HG03066 (cell line): ENCODE measurements around the gene SLC39A3.

ENCODE experiments used
- ATAC-seq: cut with Tn5 transposase; IDR thresholded peaks from one replicate; pipeline ENCODE4 v1.9.1; 2021; ENCODE audit warnings: low read depth; ENCODE audit not compliant: unreplicated experiment

The SLC39A3 gene

DNA sequence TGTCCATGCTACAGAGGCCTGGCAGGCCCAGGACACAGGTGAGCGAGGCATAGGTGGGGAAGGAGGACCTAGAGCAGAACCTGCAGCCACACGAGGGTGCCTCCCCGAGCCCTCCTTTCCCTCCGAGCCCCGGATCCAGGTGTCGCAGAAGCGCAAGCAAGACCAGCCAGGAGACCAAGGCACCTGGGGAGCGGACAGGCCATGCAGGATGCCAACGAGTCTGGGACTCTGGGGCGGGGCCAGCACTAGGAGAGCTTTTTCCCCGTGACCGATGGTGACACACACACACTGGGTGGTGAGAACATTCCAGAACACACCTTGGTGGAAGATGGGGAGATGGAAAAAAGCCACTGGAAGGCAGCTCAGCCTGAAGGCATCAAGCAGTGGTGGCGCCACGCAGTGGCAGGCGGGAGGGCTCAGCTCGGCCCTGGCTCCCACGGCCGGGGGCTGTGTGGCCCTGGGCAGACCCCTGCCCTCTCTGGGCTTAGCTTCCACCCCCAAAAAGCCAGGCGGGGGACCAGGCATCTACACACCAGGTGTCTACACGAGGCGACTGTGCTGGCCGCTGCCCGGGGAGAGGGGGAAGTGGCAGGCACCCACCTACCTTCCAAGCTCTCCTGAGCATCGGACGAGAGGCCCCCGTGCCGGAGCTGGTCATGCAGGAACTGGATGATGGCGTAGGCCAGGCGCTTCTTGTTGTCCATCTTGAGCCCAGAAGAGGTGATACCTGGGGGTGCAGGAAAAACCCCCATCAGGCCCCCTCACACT, 28.7 kb upstream of the SLC39A3 start:
- ATAC-seq, result no peak

DNA sequence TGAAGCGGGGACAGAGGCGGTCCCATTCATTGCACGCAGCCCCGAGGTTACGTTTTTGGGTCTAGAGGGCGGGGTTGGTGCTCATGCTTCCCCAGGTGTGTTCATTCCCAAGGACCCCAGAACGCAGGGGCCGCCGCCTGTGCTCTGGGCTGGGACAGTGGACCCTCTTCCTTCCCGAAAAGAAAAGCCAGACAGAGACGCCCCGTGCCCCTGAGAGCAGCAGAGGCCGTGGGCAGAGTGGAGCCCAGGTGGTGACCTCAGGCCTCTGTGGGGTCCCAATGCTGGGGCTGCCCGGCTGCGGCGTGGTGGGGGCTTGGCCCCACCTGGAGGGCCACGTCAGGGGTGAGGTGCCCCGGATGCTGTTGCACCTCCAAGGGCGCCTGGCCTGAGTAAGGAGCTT, 27.9 kb upstream of the SLC39A3 start:
- no peak for ATAC-seq

DNA sequence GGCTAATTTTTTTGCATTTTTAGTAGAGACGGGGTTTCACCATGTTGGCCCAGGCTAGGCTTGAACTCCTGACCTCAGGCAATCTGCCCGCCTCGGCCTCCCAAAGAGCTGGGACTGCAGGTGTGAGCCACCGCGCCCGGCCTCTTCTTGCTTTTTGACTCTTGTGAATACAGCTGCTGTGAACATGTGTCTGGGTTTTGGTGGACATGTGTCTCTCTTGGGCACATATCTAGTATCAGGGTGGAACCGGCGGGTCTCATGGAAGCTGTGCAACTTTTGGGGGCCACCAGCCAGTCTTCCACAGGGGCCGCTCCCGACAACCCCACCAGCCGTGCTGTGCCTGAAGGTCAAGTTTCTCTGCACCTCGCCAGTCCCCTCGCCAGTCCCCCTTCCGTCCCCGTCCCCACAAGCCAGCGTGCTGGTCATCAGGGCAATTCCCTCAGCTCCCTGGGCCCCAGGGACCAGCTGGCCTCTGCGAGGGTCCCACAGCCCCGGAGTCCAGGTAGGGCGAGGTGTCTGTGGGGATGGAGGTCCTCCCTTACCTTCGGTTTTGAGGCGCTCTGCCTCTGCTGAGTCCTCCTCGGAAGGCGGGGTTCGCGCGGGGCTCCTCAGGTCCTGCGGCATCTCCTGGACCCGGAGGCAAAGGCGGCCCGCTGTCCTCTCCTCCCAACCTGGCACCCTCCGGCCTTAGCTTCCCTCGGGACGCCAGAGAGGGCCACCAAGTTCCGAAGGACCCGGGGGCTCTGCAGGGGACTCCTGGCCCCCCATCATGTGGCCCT, 27.0 kb upstream of the SLC39A3 start:
- ATAC-seq, result no peak

DNA sequence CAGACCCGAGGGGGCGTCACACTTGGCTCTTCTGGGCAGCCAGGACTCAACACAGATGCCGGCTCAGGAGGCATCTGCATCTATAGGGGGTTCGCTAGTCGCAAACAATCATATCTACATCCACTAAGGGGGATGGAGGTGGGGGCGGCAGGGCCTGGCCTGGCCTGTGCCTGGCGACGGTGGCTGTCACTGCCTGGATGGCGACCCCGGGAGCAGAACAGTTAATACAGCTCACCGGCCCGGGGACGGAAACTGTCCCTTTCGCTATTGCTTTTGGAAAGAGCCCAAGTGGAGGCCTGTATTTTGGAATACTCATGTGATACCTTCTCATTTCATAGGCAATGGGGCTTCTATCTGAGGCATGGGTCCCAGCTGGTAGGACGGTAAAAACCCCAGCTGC, 25.6 kb upstream of the SLC39A3 start:
- ATAC-seq, result no peak

DNA sequence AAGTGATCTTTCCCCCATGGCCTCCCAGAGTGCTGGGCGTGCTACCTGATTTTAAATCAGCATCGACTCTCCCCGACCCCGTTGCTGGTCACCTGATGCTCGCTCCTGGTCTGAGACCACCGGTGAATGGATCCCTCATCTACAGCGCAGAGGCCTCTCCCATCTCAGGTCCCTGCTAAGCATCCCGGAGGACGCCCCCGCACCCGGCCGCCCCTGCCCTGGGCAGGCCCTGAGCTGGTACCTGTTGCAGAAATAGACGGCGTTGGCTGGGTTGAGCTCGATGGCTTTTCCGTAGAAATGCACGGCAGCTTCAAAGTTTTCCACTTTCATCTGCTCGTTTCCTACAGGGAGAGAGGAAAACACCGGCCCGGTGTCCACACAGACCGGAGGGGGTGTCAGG, 25.1 kb upstream of the SLC39A3 start:
- ATAC-seq, result no peak

DNA sequence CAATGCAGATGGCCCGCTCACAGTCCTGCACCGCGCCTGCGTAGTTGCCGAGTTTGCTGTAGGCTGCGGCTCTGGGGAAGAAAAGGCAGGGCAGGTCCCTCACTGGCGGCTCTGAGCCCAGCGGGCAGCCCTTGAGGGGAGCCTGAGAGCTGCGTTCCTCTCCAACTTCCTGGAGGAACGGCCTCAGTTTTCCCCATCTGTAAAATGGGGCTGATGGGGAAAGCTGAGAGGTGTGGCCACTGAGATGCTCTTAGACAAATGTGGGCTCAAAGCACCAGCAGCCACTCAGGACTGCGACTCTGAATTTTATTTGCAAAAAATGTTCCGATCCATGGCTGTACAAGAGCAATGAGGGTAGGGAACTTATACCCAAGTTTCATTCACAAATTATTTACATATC, 23.9 kb upstream of the SLC39A3 start:
- no peak for ATAC-seq

DNA sequence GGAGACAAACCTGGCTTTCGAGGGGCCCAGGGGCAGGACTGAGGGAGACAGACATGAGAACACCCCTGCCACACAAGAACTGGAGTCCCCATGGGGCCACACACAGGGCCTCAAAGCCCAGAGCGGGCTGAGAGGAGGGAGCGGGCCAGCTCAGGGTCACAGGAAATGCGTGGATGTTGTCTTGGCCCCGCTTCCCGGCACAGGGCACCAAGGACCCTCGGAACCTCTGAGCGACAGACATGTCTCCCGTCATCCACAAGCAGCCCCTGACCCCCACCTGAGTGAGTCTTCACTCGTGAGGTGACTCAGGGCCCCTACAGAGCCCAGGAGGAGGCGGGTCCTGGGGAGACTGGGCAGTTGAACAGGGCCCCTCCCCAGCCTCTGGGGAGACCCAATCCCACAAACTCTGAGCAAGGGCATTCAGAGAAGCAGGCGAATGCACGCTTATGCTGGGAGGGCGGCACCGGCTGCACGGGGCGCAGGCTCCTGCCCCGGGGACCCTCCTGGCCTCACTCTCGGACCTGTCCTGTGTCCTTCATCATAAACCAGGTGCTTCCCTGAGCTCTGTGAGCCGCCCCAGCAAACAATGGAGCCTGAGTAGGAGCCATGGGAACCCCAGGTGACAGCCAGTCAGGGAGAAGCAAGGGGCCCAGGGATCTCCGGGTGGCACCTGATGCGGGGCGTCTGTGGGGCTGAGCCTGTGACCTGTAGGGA, 23.1 kb upstream of the SLC39A3 start:
- ATAC-seq, result no peak

DNA sequence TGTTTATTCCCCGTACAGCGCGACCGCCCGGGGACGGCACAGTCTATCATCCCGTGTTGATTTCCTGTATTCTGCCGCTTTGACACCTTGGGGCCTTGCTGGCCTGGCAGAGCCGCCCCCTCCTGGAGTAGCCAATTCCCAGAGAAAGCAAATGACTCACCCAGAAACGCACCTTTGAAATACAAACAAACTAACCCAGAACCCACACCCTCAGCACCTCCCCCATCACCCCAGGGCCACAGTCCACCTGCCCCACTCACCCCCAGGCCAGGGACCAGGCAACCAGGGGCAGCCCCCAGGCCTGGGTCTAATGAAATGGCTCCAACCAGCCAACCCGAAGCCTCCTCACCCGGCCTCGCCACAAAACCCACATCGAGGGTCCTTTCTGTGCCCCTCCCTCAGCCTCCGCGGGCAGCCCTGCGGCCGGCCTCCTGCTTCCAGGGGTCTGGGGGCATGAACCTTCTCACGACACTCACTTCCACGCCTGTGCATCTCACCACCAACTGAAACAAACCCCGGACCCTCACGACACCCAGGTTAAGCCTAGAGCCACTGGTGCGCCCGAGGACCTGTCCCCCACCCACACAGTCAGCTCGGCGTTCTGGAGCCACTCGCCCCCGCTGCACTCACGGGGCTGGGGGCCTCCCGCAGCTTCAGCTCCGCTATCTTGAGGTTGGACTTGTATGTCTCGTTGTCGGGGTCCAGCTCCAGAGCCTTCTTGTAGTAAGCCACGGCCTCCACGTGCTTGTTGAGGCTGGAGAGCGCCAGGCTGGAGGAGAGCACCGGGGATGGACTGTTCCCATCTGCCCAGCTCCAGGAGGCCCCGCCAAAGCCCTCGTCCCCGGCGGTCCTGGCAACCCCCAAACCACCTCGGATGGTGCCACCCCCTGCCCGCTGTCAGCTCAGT, 22.3 kb upstream of the SLC39A3 start:
- no peak for ATAC-seq

DNA sequence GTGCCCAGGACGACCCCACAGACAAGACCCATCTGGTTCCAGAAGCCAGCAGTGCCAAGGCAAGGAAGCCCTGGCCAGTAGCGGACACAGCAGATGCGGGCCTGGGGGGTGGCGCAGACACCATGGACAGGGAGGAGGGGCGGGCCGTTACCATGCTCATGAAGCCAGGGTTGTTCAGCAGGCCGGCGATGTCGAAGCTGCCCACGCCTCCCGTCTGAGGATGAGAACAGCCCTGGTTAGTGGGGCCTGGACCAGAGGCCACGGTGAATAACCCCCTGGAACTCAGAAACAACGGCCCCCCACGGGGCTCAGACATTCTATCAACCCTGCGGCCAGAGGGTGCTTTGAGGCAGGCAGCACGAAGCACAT, 21.5 kb upstream of the SLC39A3 start:
- ATAC-seq, result no peak

DNA sequence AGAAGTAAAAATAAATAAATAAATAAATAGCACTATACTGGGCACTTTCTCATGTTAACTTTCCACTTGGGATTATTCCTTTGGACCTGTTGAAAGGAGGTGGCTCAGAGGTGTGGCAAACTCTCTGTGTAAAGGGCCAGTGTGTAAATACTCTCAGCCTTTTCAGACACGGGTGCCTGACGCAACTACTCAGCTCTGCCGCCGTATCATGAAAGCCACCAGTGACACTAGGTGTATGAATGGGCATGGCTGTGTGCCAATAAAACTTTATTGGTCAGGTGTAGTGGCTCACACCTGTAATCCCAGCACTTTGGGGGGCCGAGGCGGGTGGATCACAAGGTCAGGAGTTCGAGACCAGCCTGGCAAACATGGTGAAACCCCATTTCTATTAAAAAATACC, 20.1 kb upstream of the SLC39A3 start:
- no peak for ATAC-seq

DNA sequence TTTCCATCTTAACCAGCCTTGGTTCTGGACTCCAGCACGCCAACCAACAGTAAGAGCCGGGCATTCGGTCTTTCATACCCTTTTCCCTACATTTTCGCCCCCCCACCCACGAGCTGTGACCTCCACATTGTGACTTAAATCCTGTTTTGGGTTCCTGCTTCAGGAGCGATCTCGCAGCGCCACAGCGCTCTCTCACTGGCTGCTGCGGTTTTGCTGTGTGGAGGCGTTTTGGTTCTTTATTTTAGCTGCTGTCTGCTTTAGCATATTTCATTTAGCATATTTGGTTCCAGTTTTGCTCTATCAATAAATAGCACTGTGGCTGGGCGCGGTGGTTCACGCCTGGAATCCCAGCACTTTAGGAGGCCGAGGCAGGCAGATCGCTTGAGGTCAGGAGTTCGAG, 19.5 kb upstream of the SLC39A3 start:
- no peak for ATAC-seq

DNA sequence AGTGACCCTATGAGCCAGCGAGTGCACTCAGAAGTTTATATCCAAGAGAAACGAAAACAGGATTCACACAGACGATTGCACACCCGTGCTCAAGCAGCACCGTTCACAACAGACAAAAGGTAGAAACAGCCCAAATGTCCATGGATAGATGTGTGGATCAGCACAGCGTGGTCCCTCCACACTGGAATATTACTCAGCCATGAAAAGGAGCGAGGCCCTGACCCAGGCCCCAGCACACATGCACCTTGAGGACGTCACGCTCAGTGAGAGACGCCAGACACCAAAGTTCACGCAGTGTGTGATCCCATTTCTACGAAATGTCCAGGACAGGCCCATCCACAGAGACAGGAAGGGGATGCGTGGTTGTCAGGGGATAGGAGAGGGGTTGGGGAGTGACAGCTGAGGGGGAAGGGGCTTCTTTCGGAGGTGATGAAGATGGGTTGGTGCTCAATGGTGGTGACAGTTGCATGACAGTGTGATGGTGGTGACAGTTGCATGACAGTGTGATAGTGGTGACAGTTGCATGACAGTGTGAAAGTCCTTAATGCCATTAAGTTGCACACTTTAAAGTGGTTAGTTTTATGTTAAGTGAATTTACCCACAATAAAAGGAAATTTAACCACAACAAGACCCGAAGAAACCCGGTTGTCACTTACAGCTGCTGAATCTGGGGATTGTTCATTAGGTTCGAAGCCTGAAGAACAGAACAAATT, 18.9 kb upstream of the SLC39A3 start:
- ATAC-seq, result no peak

DNA sequence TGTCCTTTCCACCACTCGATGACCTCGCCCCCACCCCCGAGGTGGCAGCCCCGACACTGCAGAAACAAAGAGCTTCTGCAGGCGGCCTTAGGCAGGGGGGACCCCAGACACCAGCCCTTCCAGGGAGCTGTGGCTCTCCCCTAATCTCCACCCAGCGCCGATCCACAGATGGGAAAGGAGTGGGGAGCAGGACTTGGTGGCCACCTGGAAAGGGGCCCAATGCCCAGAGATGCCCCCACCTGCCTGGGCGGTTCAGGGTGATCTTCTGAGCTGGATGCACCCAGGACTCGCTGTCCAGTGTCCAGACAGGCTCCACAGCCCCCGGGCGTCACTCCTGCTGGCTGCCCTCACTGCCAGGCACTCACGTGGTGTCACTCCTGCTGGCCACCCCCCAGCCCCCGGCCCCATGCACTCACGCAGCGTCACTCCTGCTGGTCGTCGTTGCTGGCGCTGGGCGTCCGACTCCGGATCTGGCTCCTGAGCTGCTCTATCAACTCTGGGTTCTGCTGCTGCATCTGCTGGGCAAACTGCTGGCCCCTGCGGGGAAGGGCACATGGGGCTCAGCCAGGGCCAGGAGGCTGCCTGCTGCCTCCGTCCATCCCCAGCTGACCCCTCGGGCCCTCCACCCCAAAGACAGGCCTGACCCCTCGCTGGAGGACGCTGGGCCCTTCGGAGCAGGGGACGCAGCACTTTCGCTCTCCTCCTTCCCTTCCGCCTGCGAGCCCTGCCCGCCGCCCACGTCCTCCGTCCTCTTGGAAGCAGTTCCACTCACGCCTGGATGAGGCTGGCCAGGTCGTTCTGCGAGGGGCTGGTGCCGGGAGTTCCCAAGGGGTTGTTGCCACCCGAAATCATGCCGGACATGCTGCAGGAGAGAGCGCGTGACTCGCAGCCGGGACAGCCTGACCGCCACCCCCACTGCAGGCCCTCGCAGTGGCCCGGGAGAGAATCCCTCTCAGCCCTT, 17.4 kb upstream of the SLC39A3 start:
- ATAC-seq, result no peak

DNA sequence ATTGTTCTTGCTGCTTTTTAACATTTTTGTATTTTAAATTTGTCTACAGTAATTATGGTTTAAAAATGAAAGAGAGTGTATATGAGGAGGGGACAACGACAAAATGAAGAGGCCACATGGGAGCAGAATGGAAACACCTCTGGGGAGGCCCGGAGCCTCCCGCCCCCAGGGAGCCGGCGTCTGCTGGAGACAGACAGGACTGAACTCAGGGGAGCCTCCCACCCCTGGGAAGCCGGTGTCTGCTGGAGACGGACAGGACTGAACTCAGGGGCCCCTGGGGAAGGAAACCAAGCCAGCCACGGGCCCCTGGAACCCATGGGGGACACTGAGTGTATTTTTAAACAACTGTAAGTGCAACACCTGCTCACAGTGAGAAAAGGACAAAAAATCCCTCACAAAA, 16.7 kb upstream of the SLC39A3 start:
- no peak for ATAC-seq

DNA sequence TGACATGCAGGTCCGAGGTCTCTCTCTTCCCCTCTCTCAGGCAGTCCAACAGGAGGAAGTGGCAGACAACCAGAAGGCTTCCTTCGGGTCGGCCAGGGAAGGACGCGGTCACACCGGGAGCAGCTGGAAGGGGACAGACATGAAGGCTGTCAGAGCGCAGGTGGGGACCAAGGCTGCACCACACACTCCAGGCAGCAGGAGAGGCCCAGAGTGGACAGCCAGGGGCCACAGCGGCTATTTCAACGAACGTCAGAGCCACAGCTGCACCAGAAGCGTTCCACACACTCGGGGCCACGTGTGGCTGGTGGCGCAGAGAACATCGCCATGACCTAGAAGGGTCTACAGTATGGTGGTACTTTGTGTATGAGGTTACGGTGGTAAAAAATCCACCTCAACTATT, 16.0 kb upstream of the SLC39A3 start:
- no peak for ATAC-seq

DNA sequence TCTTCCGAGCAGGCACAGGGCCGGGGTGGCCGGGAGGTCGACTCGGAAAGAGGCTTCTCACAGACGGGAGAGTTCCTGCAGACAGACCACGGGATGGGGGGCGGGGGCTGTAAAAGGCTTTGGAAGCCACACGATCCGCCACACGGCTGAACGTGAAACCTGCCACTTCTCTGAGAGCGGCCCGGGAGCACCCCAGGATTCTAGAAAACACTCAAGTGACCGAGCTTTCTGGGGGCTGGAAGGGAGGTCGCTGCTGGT, 15.6 kb upstream of the SLC39A3 start:
- no peak for ATAC-seq

DNA sequence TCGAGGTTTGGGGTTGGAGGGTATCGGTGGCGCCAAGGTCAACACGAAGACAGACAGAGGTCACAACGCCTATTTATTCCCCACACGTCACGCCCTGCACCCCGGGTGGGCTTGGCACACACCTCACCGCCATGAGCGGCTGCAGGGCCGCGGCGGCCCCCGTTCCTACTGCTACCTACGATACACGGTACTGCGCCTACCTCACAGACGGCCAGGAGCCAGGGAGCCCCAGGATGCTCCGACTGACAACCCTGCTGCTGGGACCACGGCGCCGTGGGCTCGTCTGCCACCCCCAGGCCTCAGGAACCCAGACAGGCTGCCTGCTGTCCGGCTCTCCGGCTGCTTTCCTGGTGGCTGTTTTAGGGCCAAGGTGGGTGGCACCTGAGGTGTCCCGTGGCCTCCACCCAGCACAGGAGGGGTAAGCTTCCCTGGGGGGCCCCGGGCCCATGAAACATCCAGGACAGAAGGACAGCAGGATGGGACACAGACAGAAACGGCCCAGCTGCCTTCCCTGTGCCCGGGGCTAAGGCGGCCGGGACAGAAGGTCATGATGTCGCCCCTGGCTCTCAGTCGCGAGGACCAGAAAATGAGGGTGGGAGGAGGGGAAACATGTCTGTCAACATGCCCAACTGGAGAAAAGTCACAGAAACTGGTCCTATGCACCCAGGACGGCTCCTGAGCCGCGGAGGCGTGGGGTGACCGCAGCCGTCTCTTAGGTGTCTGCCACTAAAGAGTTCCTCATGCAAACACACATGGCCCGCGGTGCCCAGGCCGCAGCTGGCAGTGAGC, 15.0 kb upstream of the SLC39A3 start:
- no peak for ATAC-seq

DNA sequence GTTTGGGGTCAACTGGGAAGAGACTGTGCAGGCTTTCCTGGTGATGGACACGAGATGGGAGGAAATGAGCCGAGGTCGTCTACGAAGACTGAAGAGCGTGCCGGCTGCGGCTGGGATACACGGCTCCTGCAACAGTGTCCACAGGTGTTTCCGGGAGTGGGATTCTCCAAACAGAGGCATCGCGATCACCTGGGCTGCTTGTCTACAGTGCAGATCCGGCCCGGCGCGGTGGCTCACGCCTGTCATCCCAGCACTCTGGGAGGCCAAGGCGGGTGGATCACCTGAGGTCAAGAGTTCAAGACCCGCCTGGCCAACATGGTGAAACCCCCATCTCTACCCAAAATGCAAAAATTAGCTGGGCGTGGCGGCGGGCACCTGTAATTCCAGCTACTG, 11.6 kb upstream of the SLC39A3 start:
- ATAC-seq, result no peak
